Epithelial cell of esophagus (primary cell): ENCODE measurements around the gene ANKMY2.
"Not testable (repeated sequence)": the region's sequence is repeated elsewhere in the genome, so short reads cannot be mapped to it uniquely, and the experiment has no call there.

ENCODE experiments used
- DNase-seq: peaks from one replicate; pipeline ENCODE4 v3.0.0; 2010; ENCODE audit warnings: low read depth
- H3K4me3 ChIP-seq: 2 replicates; pipeline ENCODE4 v1.5.1; 2011; ENCODE audit warnings: mild to moderate bottlenecking, low read length, control low read depth
- TF ChIP-seq, protein P1 (sequence below): IDR thresholded peaks from 2 replicates; pipeline ENCODE4 v1.5.1; 2011; ENCODE audit warnings: low read depth, mild to moderate bottlenecking, low read length, control low read depth, inconsistent platforms; ENCODE audit not compliant: insufficient read depth; ENCODE audit errors: missing control alignments

ANKMY2 gene

DNA sequence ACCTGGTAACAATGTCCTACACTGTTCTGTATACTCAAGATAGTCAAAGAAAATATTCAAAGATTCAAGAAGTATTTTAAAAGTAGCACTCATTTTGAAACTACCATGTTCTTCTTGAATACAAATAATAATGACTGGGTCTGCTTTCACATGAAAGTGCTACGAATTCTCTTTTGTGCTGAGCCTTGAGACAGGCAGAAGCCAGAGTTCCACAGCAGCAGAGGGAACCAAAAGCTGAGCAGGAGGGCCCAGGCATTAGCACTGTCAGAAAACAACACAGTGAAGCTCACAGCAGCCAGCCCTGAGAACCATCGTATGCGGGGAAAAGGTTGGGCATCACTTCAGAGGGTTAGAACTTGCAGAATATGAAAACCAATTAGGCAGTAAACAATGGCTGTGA lies 38.9 kb downstream of the ANKMY2 start:
- no peak overlapping the region for H3K4me3 ChIP-seq
- no peak for DNase-seq
- TF ChIP-seq, protein P1, sequence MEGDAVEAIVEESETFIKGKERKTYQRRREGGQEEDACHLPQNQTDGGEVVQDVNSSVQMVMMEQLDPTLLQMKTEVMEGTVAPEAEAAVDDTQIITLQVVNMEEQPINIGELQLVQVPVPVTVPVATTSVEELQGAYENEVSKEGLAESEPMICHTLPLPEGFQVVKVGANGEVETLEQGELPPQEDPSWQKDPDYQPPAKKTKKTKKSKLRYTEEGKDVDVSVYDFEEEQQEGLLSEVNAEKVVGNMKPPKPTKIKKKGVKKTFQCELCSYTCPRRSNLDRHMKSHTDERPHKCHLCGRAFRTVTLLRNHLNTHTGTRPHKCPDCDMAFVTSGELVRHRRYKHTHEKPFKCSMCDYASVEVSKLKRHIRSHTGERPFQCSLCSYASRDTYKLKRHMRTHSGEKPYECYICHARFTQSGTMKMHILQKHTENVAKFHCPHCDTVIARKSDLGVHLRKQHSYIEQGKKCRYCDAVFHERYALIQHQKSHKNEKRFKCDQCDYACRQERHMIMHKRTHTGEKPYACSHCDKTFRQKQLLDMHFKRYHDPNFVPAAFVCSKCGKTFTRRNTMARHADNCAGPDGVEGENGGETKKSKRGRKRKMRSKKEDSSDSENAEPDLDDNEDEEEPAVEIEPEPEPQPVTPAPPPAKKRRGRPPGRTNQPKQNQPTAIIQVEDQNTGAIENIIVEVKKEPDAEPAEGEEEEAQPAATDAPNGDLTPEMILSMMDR = no peak

DNA sequence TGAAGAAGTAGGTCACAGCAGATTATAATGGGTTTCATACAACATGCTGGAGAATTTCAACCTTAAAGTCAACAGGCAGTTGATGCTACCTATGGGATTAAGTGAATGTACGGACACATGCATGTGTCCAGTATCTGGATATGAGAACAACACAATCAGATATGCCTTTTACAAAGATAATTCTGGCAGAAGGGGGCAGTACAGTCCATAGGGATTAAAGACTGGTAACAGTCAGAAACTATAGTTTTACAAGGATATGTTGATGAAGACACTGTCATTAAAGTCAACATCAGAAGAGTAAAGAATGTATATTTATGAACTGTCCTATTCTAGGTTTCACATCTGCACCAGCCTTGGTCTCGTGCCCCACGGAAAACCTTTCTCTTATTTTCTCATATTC lies 41.5 kb downstream of the ANKMY2 start:
- TF ChIP-seq, protein P1 = peak; percentile 16
- DNase-seq = peak; percentile 30

DNA sequence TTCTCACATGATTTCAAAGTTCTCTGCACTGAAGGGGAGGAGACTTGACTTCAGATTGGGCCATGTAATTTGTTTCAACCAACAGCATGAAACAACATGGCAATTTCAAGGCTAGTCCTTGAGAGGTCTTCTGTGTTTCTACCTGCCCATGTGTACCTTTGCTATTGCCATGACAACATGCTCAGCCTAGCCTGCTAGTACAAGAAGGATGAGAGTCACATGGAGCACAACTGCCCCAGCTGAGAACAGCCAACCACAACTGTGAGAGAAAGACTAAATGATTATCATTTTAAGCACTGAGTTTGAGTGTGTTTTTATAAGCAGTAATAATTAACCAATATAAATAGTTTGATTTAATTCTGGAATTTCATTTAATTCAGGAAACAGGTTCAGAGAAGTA lies 41.9 kb downstream of the ANKMY2 start:
- TF ChIP-seq, protein P1 = no peak
- no peak overlapping the region for H3K4me3 ChIP-seq
- peak; percentile 20 for DNase-seq

More for the DNA sequence above, 41.5 kb downstream of the ANKMY2 start:
- H3K4me3 ChIP-seq = no peak overlapping the region

DNA sequence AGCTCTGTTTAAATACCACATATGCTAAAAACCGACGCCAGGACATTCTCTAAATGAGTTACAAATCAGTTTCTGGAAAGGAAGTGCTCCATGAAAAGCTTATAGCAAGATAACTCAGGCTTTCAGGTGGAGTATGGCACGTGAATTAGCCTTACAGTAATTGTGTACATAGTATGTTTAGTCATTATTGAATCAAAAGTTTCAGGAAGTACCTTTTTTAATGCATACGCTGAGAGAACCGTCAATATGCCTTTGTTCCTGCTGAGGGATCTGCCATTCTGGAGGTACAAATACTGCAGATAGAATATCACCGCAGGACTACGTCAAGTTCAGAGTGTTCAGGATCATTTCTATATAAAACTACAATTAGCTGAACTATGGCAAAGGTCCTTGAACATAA lies 45.7 kb downstream of the ANKMY2 start:
- TF ChIP-seq, protein P1 = no peak
- peak; percentile 47 for DNase-seq
- no peak overlapping the region for H3K4me3 ChIP-seq

DNA sequence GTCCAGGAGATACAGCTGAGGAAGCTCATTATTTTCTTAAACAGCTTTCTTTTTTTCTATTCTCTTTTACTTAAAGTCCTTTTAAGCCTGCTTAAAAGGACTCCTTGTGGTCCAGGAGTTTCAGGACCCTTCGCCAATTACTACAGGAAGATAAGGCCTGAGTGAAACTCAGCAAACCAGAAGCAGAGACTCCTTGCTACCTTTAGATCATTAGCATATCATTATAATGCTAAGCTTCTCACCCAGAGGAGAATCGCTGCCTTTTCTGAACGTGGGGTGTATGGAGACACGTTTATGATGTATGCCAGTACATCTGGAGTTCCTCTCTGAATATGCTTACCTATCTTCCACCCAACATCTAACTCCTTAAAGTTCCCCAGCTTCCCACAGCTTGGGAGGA lies 47.5 kb downstream of the ANKMY2 start:
- DNase-seq = no peak
- no peak overlapping the region for H3K4me3 ChIP-seq
- TF ChIP-seq, protein P1 = no peak

DNA sequence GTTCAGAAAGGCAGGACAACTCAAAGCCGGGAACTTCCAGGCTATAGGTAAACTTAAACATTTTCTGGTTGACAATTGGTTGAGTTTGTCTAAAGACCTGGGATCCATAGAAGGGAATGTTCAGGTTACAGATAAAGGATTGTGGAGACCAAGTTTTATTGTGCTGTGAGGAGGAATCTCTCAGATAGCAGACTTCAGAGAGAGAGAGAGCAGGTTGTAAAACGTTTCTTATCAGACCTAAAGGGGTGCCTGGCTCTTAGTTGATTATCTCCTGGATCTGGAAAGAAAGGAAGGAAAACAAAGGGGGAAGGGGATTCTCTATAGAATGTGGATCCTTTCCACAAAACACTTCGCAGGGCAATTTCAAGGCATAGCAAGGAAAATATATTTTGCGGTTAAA lies 50.0 kb downstream of the ANKMY2 start:
- not testable (repeated sequence) for H3K4me3 ChIP-seq, DNase-seq

DNA sequence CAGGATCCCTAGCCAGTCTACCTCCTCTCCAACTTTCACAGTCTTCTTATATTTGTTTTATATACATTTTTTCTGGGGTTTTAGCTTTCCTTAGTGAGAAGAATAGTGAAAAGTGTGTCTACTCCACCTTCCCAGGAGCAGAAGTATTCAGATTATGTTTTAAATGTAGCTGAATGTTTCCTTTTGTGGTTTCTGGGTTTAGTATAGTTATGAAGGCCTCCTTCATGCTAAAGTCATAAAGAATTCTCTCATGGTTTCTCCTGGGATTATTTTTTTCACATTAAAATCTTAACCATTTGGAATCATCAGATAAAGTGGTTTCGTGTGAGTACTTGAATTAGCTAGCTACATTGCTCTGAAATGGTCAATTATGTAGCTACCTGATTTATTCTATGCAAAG lies 50.9 kb downstream of the ANKMY2 start:
- H3K4me3 ChIP-seq = no peak overlapping the region
- no peak for DNase-seq
- TF ChIP-seq, protein P1 = no peak
